Transverse colon (tissue), 4 donors: ENCODE measurements around the gene MPHOSPH9. TPM values are rescaled to one million over a fixed set of nuclear protein-coding genes. Genes with fewer than 3 reads are reported as not detected.

Experiments
- DNase-seq: peaks from one replicate; pipeline ENCODE4 v3.0.0-alpha.2; 2019
- H3K27ac ChIP-seq, 4 donors: fragments of 200-600 bp; sonication (generic); 2 replicates each; pipeline ENCODE4 v1.5.1; 2016 to 2018; ENCODE audit warnings: inconsistent platforms in 4 of 4
- H3K27me3 ChIP-seq: fragments of 200-600 bp; sonication (generic); 2 replicates; pipeline ENCODE4 v1.5.1; 2017; ENCODE audit warnings: inconsistent platforms
- H3K36me3 ChIP-seq, 4 donors: fragments of 200-600 bp; sonication (generic); 2 replicates each; pipeline ENCODE4 v1.5.1; 2017 to 2019; ENCODE audit warnings: inconsistent platforms in 4 of 4
- H3K4me1 ChIP-seq, 4 donors: fragments of 200-600 bp; sonication (generic); 2 replicates each; pipeline ENCODE4 v1.5.1; 2017 to 2020; ENCODE audit warnings: inconsistent platforms in 4 of 4
- H3K4me3 ChIP-seq, 4 donors: fragments of 200-600 bp; sonication (generic); 1 replicate in 1 of 4; 2 replicates in 3 of 4; pipeline versions ENCODE4 v1.5.1 to v1.6.1; 2017 to 2019; ENCODE audit warnings: inconsistent platforms in 4 of 4
- H3K9me3 ChIP-seq, 2 donors: fragments of 200-600 bp; sonication (generic); 2 replicates each; pipeline ENCODE4 v1.5.1; 2017 to 2019; ENCODE audit warnings: inconsistent platforms in 2 of 2
- CTCF ChIP-seq, 5 experiments: fragments of 200-600 bp in 3 of 5; fragments of 450-650 bp in 2 of 5; sonication (generic) in 3 of 5; IDR thresholded peaks; 1 replicate in 2 of 5; 2 replicates in 3 of 5; pipeline ENCODE4 v1.5.1; 2016 to 2017; ENCODE audit warnings: antibody characterized with exemption in 5 of 5, inconsistent platforms in 3 of 5, mild to moderate bottlenecking in 2 of 5, moderate library complexity in 1 of 5
- EP300 ChIP-seq: sonication (generic); formaldehyde crosslinking; IDR thresholded peaks from one replicate; pipeline ENCODE4 v1.6.1; 2017; ENCODE audit warnings: antibody characterized with exemption, low read depth
- POLR2A ChIP-seq: fragments of 450-650 bp; IDR thresholded peaks from one replicate; pipeline ENCODE4 v1.6.1; 2016; ENCODE audit warnings: antibody characterized with exemption, mild to moderate bottlenecking, moderate library complexity
- POLR2AphosphoS5 ChIP-seq, 3 donors: sonication (generic); formaldehyde crosslinking; IDR thresholded peaks; one replicate each; pipeline ENCODE4 v1.6.1; 2016; ENCODE audit warnings: antibody characterized with exemption in 3 of 3
- WGBS, 2 donors: methylation state at CpG; one replicate each; pipeline ENCODE4 v1.1.5; 2018; ENCODE audit warnings: low coverage in 1 of 2; 5-methylcytosine and 5-hydroxymethylcytosine counted together
- in situ Hi-C, 4 donors: fragments of 200-750 bp; cut with MboI; loops; one replicate each; pipeline versions ENCODE4 v1.15.0 to v1.15.1; 2017; ENCODE audit warnings: low sequenced_read_pairs in 3 of 4, low pct_ligation_motif_present in 1 of 4, low pct_unique_long_range_greater_than_20kb in 1 of 4
- intact Hi-C: fragments of 100-400 bp; cut with DNase I; formaldehyde crosslinking; loops from one replicate; pipeline ENCODE4 v1.15.1; 2023; ENCODE audit warnings: low total_unique reads
- total RNA-seq, 4 donors: library from RNA; depleted of rRNA; stranded (reverse); fragments of >200 nt; gene quantifications; one replicate each; pipeline ENCODE4 v1.1.0, GENCODE V29; 2016

MPHOSPH9 gene
- total RNA-seq, 4 donors from 2014 or later, result 15.6 to 90.9 (median 40.7) TPM

GRCh38 chr12:123141615-123142517 is 91.1 kb downstream of the MPHOSPH9 start:
- H3K27me3 ChIP-seq, result no peaks in the 10 kb centered on the region
- TF ChIP-seq POLR2A (peak; percentile 37), EP300 (no peak), POLR2AphosphoS5 (IDR thresholded peaks at IDR 0.05) (peak; percentile 41 to 81 (median 53))
- peak overlapping the region; percentile 86 to 93 (median 90) for H3K27ac ChIP-seq
- no peaks in the 10 kb centered on the region for H3K36me3 ChIP-seq
- in situ Hi-C loops (loop anchor here in 2 of 4 donors (10.0 kb wide), 1 partner anchor 97 kb away; no protein-coding TSS in a partner anchor), intact Hi-C loops (no loop called here)
- no peak overlapping the region for H3K4me3 ChIP-seq
- peaks cover 42 to 51% (median 45%) of the 10 kb centered on the region in 4 donors for H3K4me1 ChIP-seq
- no peaks in the 10 kb centered on the region for H3K9me3 ChIP-seq
- peak; percentile 84 for DNase-seq
- WGBS, 2 donors, result 35 to 46% methylated on average over 4 to 15 of the region's 15 CpGs

GRCh38 chr12:123140676-123141614 is 92.0 kb downstream of the MPHOSPH9 start:
- TF ChIP-seq CTCF (IDR thresholded peaks at IDR 0.05) (no peak), POLR2A (no peak), POLR2AphosphoS5 (IDR thresholded peaks at IDR 0.05) (no peak), EP300 (no peak)
- Histone ChIP-seq H3K27ac (peak overlapping the region; percentile 86 to 93 (median 90)), H3K36me3 (no peaks in the 10 kb centered on the region), H3K27me3 (no peaks in the 10 kb centered on the region), H3K4me1 (peaks cover 42 to 51% (median 45%) of the 10 kb centered on the region in 4 donors), H3K9me3 (no peaks in the 10 kb centered on the region), H3K4me3 (no peak overlapping the region)
- no peak for DNase-seq
- intact Hi-C loops (no loop called here), in situ Hi-C loops (loop anchor here in 2 of 4 donors (10.0 kb wide), 1 partner anchor 96 kb away; no protein-coding TSS in a partner anchor)
- WGBS, 2 donors, result 58 to 69% methylated on average over 2 to 6 of the region's 6 CpGs

- no peaks in the 10 kb centered on the region for H3K36me3 ChIP-seq
- intact Hi-C loops (no loop called here), in situ Hi-C loops (loop anchor here in 2 of 4 donors (10.0 kb wide), 1 partner anchor 95 kb away; no protein-coding TSS in a partner anchor)
- peak; percentile 57 for DNase-seq
- no peak overlapping the region for H3K4me3 ChIP-seq
- peak overlapping the region; percentile 86 to 93 (median 90) for H3K27ac ChIP-seq
- no peak for TF ChIP-seq POLR2A
- TF ChIP-seq POLR2AphosphoS5 (IDR thresholded peaks at IDR 0.05), result no peak
- TF ChIP-seq EP300, result no peak
- no peak for TF ChIP-seq CTCF (IDR thresholded peaks at IDR 0.05)
- peaks cover 42 to 51% (median 45%) of the 10 kb centered on the region in 4 donors for H3K4me1 ChIP-seq
- WGBS, 2 donors, result 66% methylated on average over 6 of the region's 6 CpGs; no CpG with 5 or more reads in 1 of the 2 donors
- H3K9me3 ChIP-seq, result no peaks in the 10 kb centered on the region
- H3K27me3 ChIP-seq, result no peaks in the 10 kb centered on the region
These were observed 92.8 kb downstream of the MPHOSPH9 start for GRCh38 chr12:123139926-123140675.

GRCh38 chr12:123135688-123136087 is 97.3 kb downstream of the MPHOSPH9 start:
- 82 to 87% methylated on average over 6 to 7 of the region's 8 CpGs for WGBS, 2 donors
- peaks cover 31 to 46% (median 35%) of the 10 kb centered on the region in 4 donors for H3K4me1 ChIP-seq
- DNase-seq, result no peak
- no peaks in the 10 kb centered on the region for H3K36me3 ChIP-seq
- H3K4me3 ChIP-seq, result no peak overlapping the region
- H3K9me3 ChIP-seq, result no peaks in the 10 kb centered on the region
- H3K27me3 ChIP-seq, result no peaks in the 10 kb centered on the region
- in situ Hi-C loops (no loop called here), intact Hi-C loops (no loop called here)
- no peak overlapping the region for H3K27ac ChIP-seq
- TF ChIP-seq POLR2AphosphoS5 (IDR thresholded peaks at IDR 0.05) (no peak), POLR2A (no peak), CTCF (IDR thresholded peaks at IDR 0.05) (no peak), EP300 (no peak)
